Mucosa of rectum (tissue), 2 donors: ENCODE results near the gene TOP3A.

Experiments
- H3K27ac ChIP-seq, 2 donors: one replicate each; pipeline ENCODE4 v1.7.0; 2013; ENCODE audit warnings: inconsistent platforms in 2 of 2, low read depth in 2 of 2, low read length in 2 of 2
- H3K27me3 ChIP-seq, 2 donors: one replicate each; pipeline ENCODE4 v1.7.0; 2013; ENCODE audit warnings: low read length in 2 of 2; ENCODE audit not compliant: control insufficient read depth in 2 of 2, insufficient read depth in 2 of 2
- H3K36me3 ChIP-seq, 2 donors: one replicate each; pipeline ENCODE4 v1.7.0; 2013; ENCODE audit warnings: low read length in 2 of 2; ENCODE audit not compliant: control insufficient read depth in 2 of 2, insufficient read depth in 2 of 2
- H3K4me1 ChIP-seq, 2 donors: one replicate each; pipeline ENCODE4 v1.7.0; 2013; ENCODE audit warnings: low read length in 2 of 2, mild to moderate bottlenecking in 1 of 2; ENCODE audit not compliant: control insufficient read depth in 2 of 2, insufficient read depth in 2 of 2
- H3K4me3 ChIP-seq, 2 donors: one replicate each; pipeline ENCODE4 v1.7.0; 2013; ENCODE audit warnings: low read length in 2 of 2
- H3K9ac ChIP-seq, 2 donors: one replicate each; pipeline ENCODE4 v1.7.0; 2013; ENCODE audit warnings: low read length in 2 of 2, low read depth in 1 of 2, mild to moderate bottlenecking in 1 of 2
- H3K9me3 ChIP-seq, 2 donors: one replicate each; pipeline ENCODE4 v1.7.0; 2013; ENCODE audit warnings: low read length in 2 of 2; ENCODE audit not compliant: control insufficient read depth in 2 of 2
- donor health status: healthy.
- donor health status: Normal muscosa, but diverticular disease.

TOP3A gene

GRCh38 chr17:18280249-18280648, 34.5 kb downstream of the TOP3A start:
- Histone ChIP-seq H3K4me1 (no peaks in the 10 kb centered on the region), H3K9me3 (no peaks in the 10 kb centered on the region), H3K27me3 (no peaks in the 10 kb centered on the region), H3K9ac (no peak overlapping the region), H3K36me3 (peaks cover 55 to 72% of the 10 kb centered on the region in 2 donors), H3K27ac (no peak overlapping the region), H3K4me3 (no peak overlapping the region)

- Histone ChIP-seq H3K36me3 (peaks cover 50 to 72% of the 10 kb centered on the region in 2 donors), H3K4me1 (no peaks in the 10 kb centered on the region), H3K9ac (no peak overlapping the region), H3K27me3 (no peaks in the 10 kb centered on the region), H3K27ac (no peak overlapping the region), H3K9me3 (no peaks in the 10 kb centered on the region), H3K4me3 (no peak overlapping the region)
These were observed 35.9 kb downstream of the TOP3A start for GRCh38 chr17:18278867-18279266.

GRCh38 chr17:18277076-18277475, 37.7 kb downstream of the TOP3A start:
- no peaks in the 10 kb centered on the region for H3K27me3 ChIP-seq
- no peak overlapping the region for H3K27ac ChIP-seq
- peaks cover 40 to 66% of the 10 kb centered on the region in 2 donors for H3K36me3 ChIP-seq
- no peak overlapping the region for H3K9ac ChIP-seq
- no peaks in the 10 kb centered on the region for H3K4me1 ChIP-seq
- H3K4me3 ChIP-seq: no peak overlapping the region
- no peaks in the 10 kb centered on the region for H3K9me3 ChIP-seq

DNA sequence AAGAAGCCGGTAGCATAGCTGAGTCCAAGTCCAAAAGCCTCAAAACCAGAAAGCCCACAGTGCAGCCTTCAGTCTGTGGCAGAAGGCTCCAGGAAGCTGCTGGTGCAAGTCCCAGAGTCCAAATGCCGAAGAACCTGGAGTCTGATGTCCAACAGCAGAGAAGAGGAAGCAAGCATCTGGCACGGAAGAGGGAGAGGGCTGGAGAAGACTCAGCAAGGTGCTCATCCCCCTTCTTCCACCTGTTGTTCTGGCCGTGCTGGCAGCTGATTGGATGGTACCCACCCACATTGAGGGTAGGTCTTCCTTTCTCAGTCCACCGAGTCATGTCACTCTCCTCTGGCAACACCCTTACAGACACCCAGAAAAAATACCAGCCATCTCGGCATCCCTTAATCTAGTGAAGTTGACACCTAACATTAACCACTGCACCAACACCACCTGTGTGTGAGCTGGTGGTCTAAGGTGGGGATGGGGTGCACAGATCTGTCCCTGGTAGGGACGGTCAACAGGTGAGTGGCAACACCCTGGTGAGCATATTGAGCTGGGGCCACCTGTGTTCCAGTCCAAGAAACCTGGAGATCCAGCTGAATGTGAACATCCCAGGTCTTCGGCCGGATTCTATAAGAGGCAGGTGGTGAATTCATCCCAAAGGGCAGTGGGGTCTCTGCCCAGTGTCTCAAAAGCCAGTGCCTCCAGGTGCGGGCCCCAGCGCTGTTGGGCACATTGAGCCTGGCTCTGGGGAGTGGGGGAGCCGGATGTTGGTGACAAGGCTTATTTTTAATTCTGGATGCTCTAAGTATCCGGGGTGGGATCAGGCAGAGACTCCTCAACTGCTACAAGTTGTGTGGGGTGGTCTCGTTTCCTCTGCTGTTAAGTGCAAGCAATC, 44.5 kb downstream of the TOP3A start:
- Histone ChIP-seq H3K27me3 (no peaks in the 10 kb centered on the region), H3K4me3 (no peak overlapping the region), H3K27ac (no peak overlapping the region), H3K4me1 (no peaks in the 10 kb centered on the region), H3K9me3 (no peaks in the 10 kb centered on the region), H3K9ac (no peak overlapping the region), H3K36me3 (peaks cover 5 to 18% of the 10 kb centered on the region in 2 donors)

- H3K9me3 ChIP-seq: no peaks in the 10 kb centered on the region
- no peaks in the 10 kb centered on the region for H3K27me3 ChIP-seq
- H3K27ac ChIP-seq: no peak overlapping the region
- H3K36me3 ChIP-seq: peaks cover 13 to 24% of the 10 kb centered on the region in 2 donors
- no peak overlapping the region for H3K9ac ChIP-seq
- H3K4me1 ChIP-seq: no peaks in the 10 kb centered on the region
- H3K4me3 ChIP-seq: no peak overlapping the region
These were observed 46.7 kb downstream of the TOP3A start for GRCh38 chr17:18267927-18268711.

- Histone ChIP-seq H3K9me3 (no peaks in the 10 kb centered on the region), H3K27me3 (no peaks in the 10 kb centered on the region), H3K36me3 (peaks cover 13 to 23% of the 10 kb centered on the region in 2 donors)
These were observed 47.4 kb downstream of the TOP3A start for GRCh38 chr17:18267366-18267765.

DNA sequence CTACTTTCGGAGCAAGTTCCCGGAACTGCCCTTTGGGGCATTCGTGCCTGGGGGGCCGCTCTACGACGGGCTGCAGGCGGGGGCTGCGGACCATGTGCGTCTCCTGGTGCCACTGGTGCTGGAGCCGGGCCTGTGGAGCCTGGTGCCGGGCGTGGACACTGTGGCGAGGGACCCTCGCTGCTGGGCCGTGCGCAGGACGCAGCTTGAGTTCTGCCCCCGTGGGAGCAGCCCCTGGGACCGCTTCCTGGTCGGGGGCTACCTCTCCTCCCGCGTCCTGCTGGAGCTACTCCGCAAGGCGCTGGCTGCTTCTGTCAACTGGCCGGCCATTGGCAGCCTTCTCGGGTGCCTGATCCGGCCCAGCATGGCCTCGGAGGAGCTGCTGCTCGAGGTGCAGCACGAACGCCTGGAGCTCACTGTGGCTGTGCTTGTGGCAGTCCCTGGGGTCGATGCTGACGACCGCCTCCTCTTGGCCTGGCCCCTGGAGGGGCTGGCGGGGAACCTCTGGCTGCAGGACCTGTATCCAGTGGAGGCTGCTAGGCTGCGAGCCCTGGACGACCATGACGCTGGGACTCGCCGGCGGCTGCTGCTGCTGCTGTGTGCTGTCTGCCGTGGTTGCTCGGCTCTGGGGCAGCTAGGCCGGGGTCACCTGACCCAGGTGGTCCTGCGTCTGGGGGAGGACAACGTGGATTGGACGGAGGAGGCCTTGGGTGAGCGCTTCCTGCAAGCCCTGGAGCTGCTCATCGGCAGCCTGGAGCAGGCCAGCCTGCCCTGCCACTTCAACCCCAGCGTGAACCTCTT, 50.7 kb downstream of the TOP3A start:
- Histone ChIP-seq H3K36me3 (peaks cover 13 to 23% of the 10 kb centered on the region in 2 donors), H3K4me1 (peaks cover 17 to 26% of the 10 kb centered on the region in 2 donors), H3K27me3 (no peaks in the 10 kb centered on the region), H3K9ac (no peak overlapping the region), H3K9me3 (no peaks in the 10 kb centered on the region), H3K4me3 (no peak overlapping the region), H3K27ac (no peak overlapping the region)

More at GRCh38 chr17:18267366-18267765, 47.4 kb downstream of the TOP3A start:
- no peak overlapping the region for H3K27ac ChIP-seq
- peaks cover 0 to 7% of the 10 kb centered on the region in 2 donors for H3K4me1 ChIP-seq
- no peak overlapping the region for H3K4me3 ChIP-seq
- no peak overlapping the region for H3K9ac ChIP-seq

DNA sequence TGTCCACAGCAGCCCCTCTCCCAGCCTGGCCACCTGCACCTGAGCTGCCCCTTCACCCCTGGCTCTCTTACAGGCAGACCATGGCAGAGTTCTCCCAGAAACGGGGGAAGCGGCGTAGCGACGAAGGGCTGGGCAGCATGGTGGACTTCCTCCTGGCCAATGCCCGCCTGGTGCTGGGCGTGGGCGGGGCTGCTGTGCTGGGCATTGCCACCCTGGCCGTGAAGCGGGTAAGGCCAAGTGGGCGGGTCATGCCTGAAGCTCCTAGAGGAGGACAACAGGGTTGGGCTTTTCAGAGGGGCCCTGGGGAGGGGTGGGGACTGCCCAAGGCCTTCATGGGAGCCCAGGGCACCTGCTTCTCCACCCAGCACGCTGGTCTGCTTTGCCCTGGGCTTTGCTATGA, 52.2 kb downstream of the TOP3A start:
- no peak overlapping the region for H3K27ac ChIP-seq
- H3K36me3 ChIP-seq: peaks cover 13 to 23% of the 10 kb centered on the region in 2 donors
- no peaks in the 10 kb centered on the region for H3K9me3 ChIP-seq
- no peak overlapping the region for H3K4me3 ChIP-seq
- no peak overlapping the region for H3K9ac ChIP-seq
- peaks cover 21 to 31% of the 10 kb centered on the region in 2 donors for H3K4me1 ChIP-seq
- no peaks in the 10 kb centered on the region for H3K27me3 ChIP-seq

GRCh38 chr17:18262111-18262510, 52.7 kb downstream of the TOP3A start:
- no peak overlapping the region for H3K27ac ChIP-seq
- peak overlapping the region in 1 of 2 donors; percentile 83 for H3K4me3 ChIP-seq
- H3K9me3 ChIP-seq: no peaks in the 10 kb centered on the region
- H3K4me1 ChIP-seq: peaks cover 27 to 36% of the 10 kb centered on the region in 2 donors
- H3K27me3 ChIP-seq: no peaks in the 10 kb centered on the region
- peaks cover 13 to 23% of the 10 kb centered on the region in 2 donors for H3K36me3 ChIP-seq
- H3K9ac ChIP-seq: peak overlapping the region in 1 of 2 donors; percentile 26
